Neural cell (in vitro differentiated cells): ENCODE data around the gene AHRR. TPM values are rescaled to one million over a fixed set of nuclear protein-coding genes. Genes with fewer than 3 reads are reported as not detected.

Experiments used
- H2AFZ ChIP-seq: fragments of 200-600, 300-800 bp; sonication (generic), shearing (Covaris generic); 2 replicates; pipeline ENCODE4 v1.6.0; 2014; ENCODE audit warnings: low read depth, mild to moderate bottlenecking, antibody characterized with exemption, low read length, moderate library complexity
- H3F3A ChIP-seq: fragments of 200-600 bp; shearing (Covaris generic); 2 replicates; pipeline ENCODE4 v1.6.1; 2016; ENCODE audit warnings: mild to moderate bottlenecking, moderate library complexity, mixed read lengths, antibody characterized with exemption, low read length; ENCODE audit not compliant: insufficient read depth, poor library complexity, severe bottlenecking
- H3K27ac ChIP-seq: fragments of 200-600, 300-800 bp; sonication (generic), shearing (Covaris generic); 2 replicates; pipeline ENCODE4 v1.5.1; 2014; ENCODE audit warnings: mild to moderate bottlenecking, low read length, moderate library complexity
- H3K27me3 ChIP-seq: fragments of 300-800, 200-600 bp; sonication (generic), shearing (Covaris generic); 2 replicates; pipeline ENCODE4 v1.6.0; 2014; ENCODE audit warnings: mild to moderate bottlenecking, low read depth, low read length, moderate library complexity; ENCODE audit not compliant: insufficient read depth
- H3K36me3 ChIP-seq: fragments of 300-800, 200-600 bp; sonication (generic), shearing (Covaris generic); 2 replicates; pipeline ENCODE4 v1.5.1; 2014; ENCODE audit warnings: mild to moderate bottlenecking, antibody characterized with exemption, low read length, moderate library complexity; ENCODE audit not compliant: insufficient read depth
- H3K4me2 ChIP-seq: fragments of 300-800, 200-600 bp; sonication (generic), shearing (Covaris generic); 2 replicates; pipeline ENCODE4 v1.6.0; 2014; ENCODE audit warnings: mild to moderate bottlenecking, low read length
- H3K4me3 ChIP-seq: fragments of 300-800, 200-600 bp; sonication (generic), shearing (Covaris generic); 2 replicates; pipeline ENCODE4 v1.5.1; 2014; ENCODE audit warnings: mild to moderate bottlenecking, low read length, moderate library complexity
- H3K79me2 ChIP-seq: fragments of 200-600 bp; shearing (Covaris generic); replicated peaks from 2 replicates; pipeline ENCODE4 v1.6.0; 2014; ENCODE audit warnings: mild to moderate bottlenecking, low read length, moderate library complexity; ENCODE audit not compliant: insufficient read depth
- H3K9ac ChIP-seq: fragments of 300-800, 200-600 bp; sonication (generic), shearing (Covaris generic); 2 replicates; pipeline ENCODE4 v1.6.1; 2016; ENCODE audit warnings: mild to moderate bottlenecking, low read length, mixed read lengths
- H3K9me2 ChIP-seq: fragments of 200-600 bp; shearing (Covaris generic); 2 replicates; pipeline ENCODE4 v1.6.1; 2016; ENCODE audit warnings: mild to moderate bottlenecking, low read length, mixed read lengths; ENCODE audit not compliant: insufficient read depth
- H3K9me3 ChIP-seq: fragments of 200-600, 300-800 bp; sonication (generic), shearing (Covaris generic); 2 replicates; pipeline ENCODE4 v1.6.1; 2016; ENCODE audit warnings: mild to moderate bottlenecking, mixed run types, low read length, moderate library complexity, mixed read lengths
- H4K20me1 ChIP-seq: fragments of 200-600 bp; shearing (Covaris generic); 2 replicates; pipeline ENCODE4 v1.6.1; 2016; ENCODE audit warnings: mild to moderate bottlenecking, mixed run types; ENCODE audit not compliant: insufficient read depth
- CTCF ChIP-seq: fragments of 450-650 bp; IDR thresholded peaks from 2 replicates; pipeline ENCODE4 v1.5.1; 2014; ENCODE audit warnings: antibody characterized with exemption, mild to moderate bottlenecking, moderate library complexity; ENCODE audit not compliant: poor library complexity, severe bottlenecking
- EP300 ChIP-seq: fragments of 450-650 bp; conservative IDR thresholded peaks from 2 replicates; pipeline ENCODE4 v1.6.1; 2014; ENCODE audit warnings: antibody characterized with exemption, mild to moderate bottlenecking, moderate library complexity; ENCODE audit not compliant: poor library complexity, severe bottlenecking
- EZH2 ChIP-seq: fragments of 200-600, 300-800 bp; shearing (Covaris generic), sonication (generic); IDR thresholded peaks from 2 replicates; pipeline ENCODE4 v1.6.1; 2014; ENCODE audit warnings: antibody characterized with exemption, low read length, borderline replicate concordance, mild to moderate bottlenecking; ENCODE audit not compliant: insufficient read depth, poor library complexity, severe bottlenecking
- MXI1 ChIP-seq: fragments of 450-650 bp; conservative IDR thresholded peaks from 2 replicates; pipeline ENCODE4 v1.6.1; 2014; ENCODE audit warnings: antibody characterized with exemption, mild to moderate bottlenecking; ENCODE audit not compliant: poor library complexity, severe bottlenecking
- POLR2AphosphoS5 ChIP-seq: IDR thresholded peaks from 2 replicates; pipeline ENCODE4 v1.6.1; 2012
- RAD21 ChIP-seq: fragments of 450-650 bp; conservative IDR thresholded peaks from 2 replicates; pipeline ENCODE4 v1.6.1; 2014; ENCODE audit warnings: antibody characterized with exemption, mild to moderate bottlenecking, moderate library complexity
- REST ChIP-seq: IDR thresholded peaks from 2 replicates; pipeline ENCODE4 v1.6.1; 2012; ENCODE audit warnings: borderline replicate concordance
- SMC3 ChIP-seq: fragments of 450-650 bp; conservative IDR thresholded peaks from 2 replicates; pipeline ENCODE4 v1.6.1; 2014; ENCODE audit warnings: antibody characterized with exemption, mild to moderate bottlenecking, moderate library complexity; ENCODE audit not compliant: poor library complexity
- TAF1 ChIP-seq: IDR thresholded peaks from 2 replicates; pipeline ENCODE4 v1.6.1; 2012; ENCODE audit warnings: low read depth
- polyA plus RNA-seq: library from polyadenylated mRNA; depleted of rRNA; stranded (reverse); fragments of >200 nt; gene quantifications from 2 replicates; pipeline ENCODE4 v1.2.3, GENCODE V29; 2014

The AHRR gene
- polyA plus RNA-seq, 1 donor from 2014 or later: 0.26 TPM

- no peaks in the 10 kb centered on the region for H3K36me3 ChIP-seq
- no peaks in the 10 kb centered on the region for H4K20me1 ChIP-seq
- H3K9ac ChIP-seq: no peak overlapping the region
- no peak overlapping the region for H3K27ac ChIP-seq
- no peak overlapping the region for H3K4me3 ChIP-seq
- TF ChIP-seq REST (no peak), CTCF (no peak), TAF1 (no peak), RAD21 (no peak), EP300 (no peak), EZH2 (no peak), SMC3 (no peak), POLR2AphosphoS5 (no peak), MXI1 (no peak)
- H3K79me2 ChIP-seq: no peaks in the 10 kb centered on the region
- no peaks in the 10 kb centered on the region for H3K9me2 ChIP-seq
- H3K4me2 ChIP-seq: no peak overlapping the region
- H3F3A ChIP-seq: no peaks in the 10 kb centered on the region
- no peak overlapping the region for H2AFZ ChIP-seq
- H3K27me3 ChIP-seq: no peaks in the 10 kb centered on the region
- no peaks in the 10 kb centered on the region for H3K9me3 ChIP-seq
Measured at GRCh38 chr5:424301-425110, 103.0 kb downstream of the AHRR start.

GRCh38 chr5:425714-426113 lies 104.2 kb downstream of the AHRR start:
- H2AFZ ChIP-seq: no peak overlapping the region
- H3K36me3 ChIP-seq: no peaks in the 10 kb centered on the region
- H3K27me3 ChIP-seq: no peaks in the 10 kb centered on the region
- TF ChIP-seq RAD21 (no peak), POLR2AphosphoS5 (no peak)
- H3K4me2 ChIP-seq: no peak overlapping the region
- H3F3A ChIP-seq: no peaks in the 10 kb centered on the region
- no peaks in the 10 kb centered on the region for H3K79me2 ChIP-seq
- H3K27ac ChIP-seq: no peak overlapping the region
- no peak overlapping the region for H3K9ac ChIP-seq
- no peaks in the 10 kb centered on the region for H3K9me3 ChIP-seq
- no peaks in the 10 kb centered on the region for H4K20me1 ChIP-seq
- H3K4me3 ChIP-seq: no peak overlapping the region
- no peaks in the 10 kb centered on the region for H3K9me2 ChIP-seq
